CD8-positive, alpha-beta memory T cell (primary cell): Measurements from ENCODE around the gene KRT81. TPM values are rescaled to one million over a fixed set of nuclear protein-coding genes. Genes with fewer than 3 reads are reported as not detected.
"Not testable (repeated sequence)": the region's sequence is repeated elsewhere in the genome, so short reads cannot be mapped to it uniquely, and the experiment has no call there.

Source experiments
- CTCF ChIA-PET: fragments of 350-600 bp; sonication (Branson Sonifier 250); formaldehyde crosslinking; loops from one replicate; lab custom pipeline; 2021; ENCODE audit warnings: antibody characterized with exemption; lab: Charles Lee
- POLR2A ChIA-PET: fragments of 350-600 bp; sonication (Branson Sonifier 250); formaldehyde crosslinking; loops from one replicate; lab custom pipeline; 2021; ENCODE audit warnings: antibody characterized with exemption; lab: Charles Lee
- DNase-seq, 5 donors: peaks; one replicate each; pipeline versions ENCODE4 v3.0.0 to v3.0.0-alpha.2; 2020 to 2022; ENCODE audit warnings: mixed read lengths in 1 of 5
- H3K27ac ChIP-seq: one replicate; pipeline ENCODE4 v1.7.0; 2013; ENCODE audit warnings: low read depth, mild to moderate bottlenecking, low read length, moderate library complexity
- H3K27me3 ChIP-seq: 2 replicates; pipeline ENCODE4 v1.7.0; 2013; ENCODE audit warnings: low read length, mild to moderate bottlenecking; ENCODE audit not compliant: insufficient read depth, poor library complexity, severe bottlenecking
- H3K36me3 ChIP-seq: 2 replicates; pipeline ENCODE4 v1.7.0; 2013; ENCODE audit warnings: mild to moderate bottlenecking, low read length, moderate library complexity; ENCODE audit not compliant: insufficient read depth
- H3K4me1 ChIP-seq: 2 replicates; pipeline ENCODE4 v1.7.0; 2013; ENCODE audit warnings: mild to moderate bottlenecking, low read length, moderate library complexity; ENCODE audit not compliant: insufficient read depth
- H3K4me3 ChIP-seq: 2 replicates; pipeline ENCODE4 v1.7.0; 2013; ENCODE audit warnings: mild to moderate bottlenecking, low read length
- H3K9me3 ChIP-seq: 2 replicates; pipeline ENCODE4 v1.7.0; 2013; ENCODE audit warnings: mild to moderate bottlenecking, low read length
- H3K27ac Mint-ChIP-seq, 8 donors: one replicate each; pipeline ENCODE4 v1.8.0; 2020 to 2021; ENCODE audit warnings: mixed read lengths in 8 of 8, mild to moderate bottlenecking in 6 of 8, inconsistent platforms in 3 of 8, moderate library complexity in 3 of 8
- H3K27me3 Mint-ChIP-seq, 2 donors: one replicate each; pipeline ENCODE4 v1.8.0; 2020 to 2021; ENCODE audit warnings: mixed read lengths in 2 of 2, mild to moderate bottlenecking in 1 of 2, moderate library complexity in 1 of 2
- H3K36me3 Mint-ChIP-seq, 3 donors: one replicate each; pipeline ENCODE4 v1.8.0; 2020 to 2021; ENCODE audit warnings: mixed read lengths in 3 of 3, inconsistent platforms in 1 of 3, mild to moderate bottlenecking in 1 of 3
- H3K4me1 Mint-ChIP-seq, 3 donors: one replicate each; pipeline ENCODE4 v1.8.0; 2020 to 2021; ENCODE audit warnings: mixed read lengths in 3 of 3, inconsistent platforms in 1 of 3, mild to moderate bottlenecking in 1 of 3
- H3K4me3 Mint-ChIP-seq, 7 donors: one replicate each; pipeline ENCODE4 v1.8.0; 2020 to 2021; ENCODE audit warnings: mixed read lengths in 7 of 7, mild to moderate bottlenecking in 6 of 7, moderate library complexity in 4 of 7, inconsistent platforms in 2 of 7
- H3K9me3 Mint-ChIP-seq, 5 donors: one replicate each; pipeline ENCODE4 v1.8.0; 2020 to 2022; ENCODE audit warnings: mixed read lengths in 5 of 5, mild to moderate bottlenecking in 3 of 5, moderate library complexity in 2 of 5, inconsistent platforms in 1 of 5
- polyA plus RNA-seq: library from polyadenylated mRNA; unstranded; fragments of 300-500 nt; fragmentation: Illumina TruSeq; gene quantifications from one replicate; pipeline ENCODE4 v1.2.3, GENCODE V29; 2021
- total RNA-seq, 2 experiments: library from RNA; stranded (reverse); gene quantifications; one replicate each; pipeline ENCODE4 v1.2.3, GENCODE V29; 2021

The KRT81 gene
- total and polyA plus RNA-seq, 3 experiments from 2014 or later = not detected

DNA sequence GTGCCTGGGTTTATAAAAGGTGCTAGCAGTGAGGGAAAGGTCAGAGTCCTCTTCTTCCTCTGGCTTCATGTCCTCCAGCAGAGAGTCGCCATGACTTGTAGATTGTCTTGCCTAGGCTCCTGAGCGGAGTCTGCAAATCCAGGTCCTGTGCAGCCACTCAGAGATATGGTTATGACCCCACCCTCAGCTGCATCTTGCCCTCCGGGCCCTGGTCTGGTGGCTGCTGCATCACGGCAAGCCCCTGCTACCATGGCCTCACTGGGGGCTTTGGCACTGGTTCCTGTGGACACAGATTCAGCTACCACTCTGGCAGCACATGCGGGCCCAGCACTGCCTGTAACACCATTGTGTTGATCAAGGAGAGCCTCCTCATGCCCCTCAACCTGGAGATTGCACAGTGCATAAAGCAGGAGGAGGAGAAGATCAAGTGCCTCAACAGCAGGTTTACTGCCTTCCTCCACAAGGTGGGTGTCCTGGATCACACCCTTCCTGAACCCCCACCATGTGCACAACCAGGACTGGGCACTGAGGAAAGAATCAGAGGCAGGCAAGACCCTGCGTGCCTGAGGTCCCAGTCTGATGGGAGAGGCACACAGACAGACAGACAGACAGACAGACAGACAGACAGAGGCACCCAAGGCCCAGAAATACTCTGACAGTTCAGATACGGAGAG, 27.4 kb downstream of the KRT81 start:
- H3K9me3 ChIP-seq = no peaks in the 10 kb centered on the region
- H3K4me3 ChIP-seq = no peak overlapping the region
- Mint-ChIP-seq H3K27ac (no peak overlapping the region), H3K9me3 (no peaks in the 10 kb centered on the region), H3K27me3 (peaks cover 10 to 39% of the 10 kb centered on the region in 2 donors), H3K4me1 (peaks cover 2 to 14% (median 8%) of the 10 kb centered on the region in 3 donors), H3K36me3 (no peaks in the 10 kb centered on the region), H3K4me3 (no peak overlapping the region)
- POLR2A ChIA-PET = no interaction called here
- H3K36me3 ChIP-seq = no peaks in the 10 kb centered on the region
- no peak for DNase-seq
- H3K4me1 ChIP-seq = no peaks in the 10 kb centered on the region
- no peaks in the 10 kb centered on the region for H3K27me3 ChIP-seq
- CTCF ChIA-PET = interaction anchor here (0.8 to 1.8 kb wide), 3 partner anchors 15 to 614 kb away, joined by 3 to 7 read pairs (median 4); no protein-coding TSS in a partner anchor
- H3K27ac ChIP-seq = no peak overlapping the region

DNA sequence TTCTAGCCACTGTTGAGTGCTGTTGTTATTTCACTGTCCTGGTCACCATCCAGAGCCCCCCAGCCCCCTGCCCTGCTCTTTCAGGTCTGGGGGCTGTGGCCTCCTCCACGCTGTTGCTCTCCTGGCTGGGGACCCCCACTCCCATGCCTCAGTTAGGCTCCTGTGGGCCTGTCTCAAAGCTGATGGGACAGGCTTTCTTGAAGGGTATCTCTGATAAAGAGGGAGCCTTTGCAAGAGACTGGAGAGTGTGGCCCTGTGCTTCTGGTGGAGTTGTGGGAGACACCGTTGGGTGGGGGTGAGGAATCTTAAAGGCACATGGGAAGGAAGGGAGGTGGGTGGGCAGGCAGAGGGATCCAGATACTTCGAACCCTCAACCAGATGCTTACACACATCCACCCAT, 29.0 kb downstream of the KRT81 start:
- CTCF ChIA-PET = interaction anchor here (1.8 kb wide), 1 partner anchor 17 kb away, joined by 7 read pairs; no protein-coding TSS in a partner anchor
- DNase-seq = no peak

DNA sequence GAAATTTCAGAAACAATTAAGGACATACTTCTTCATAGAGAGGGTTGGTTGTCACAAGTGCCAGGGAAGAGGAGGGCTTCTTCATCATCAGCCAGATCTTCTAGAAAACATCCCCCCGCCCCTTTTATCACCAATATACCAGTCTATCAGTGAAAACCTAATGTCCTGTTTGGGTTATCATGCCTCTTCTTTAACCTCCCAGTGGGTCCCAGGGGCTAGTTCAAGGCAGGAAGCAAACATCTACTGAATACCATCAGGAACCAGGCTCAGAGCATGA, 30.2 kb downstream of the KRT81 start:
- Mint-ChIP-seq H3K9me3 (no peaks in the 10 kb centered on the region), H3K4me1 (peaks cover 2 to 14% (median 8%) of the 10 kb centered on the region in 3 donors), H3K36me3 (no peaks in the 10 kb centered on the region), H3K27me3 (peaks cover 19 to 51% of the 10 kb centered on the region in 2 donors), H3K27ac (no peak overlapping the region), H3K4me3 (no peak overlapping the region)
- Histone ChIP-seq H3K27me3 (no peaks in the 10 kb centered on the region), H3K4me3 (no peak overlapping the region), H3K27ac (no peak overlapping the region), H3K9me3 (no peaks in the 10 kb centered on the region), H3K4me1 (no peaks in the 10 kb centered on the region), H3K36me3 (no peaks in the 10 kb centered on the region)
- CTCF ChIA-PET = interaction anchor here (3.2 kb wide), 1 partner anchor 18 kb away, joined by 11 read pairs; no protein-coding TSS in a partner anchor
- no peak for DNase-seq
- POLR2A ChIA-PET = no interaction called here

More for the DNA sequence above, 29.0 kb downstream of the KRT81 start:
- POLR2A ChIA-PET = no interaction called here
- H3K4me3 ChIP-seq = no peak overlapping the region
- H3K4me1 Mint-ChIP-seq = peaks cover 2 to 14% (median 8%) of the 10 kb centered on the region in 3 donors
- H3K9me3 Mint-ChIP-seq = no peaks in the 10 kb centered on the region
- no peak overlapping the region for H3K27ac Mint-ChIP-seq
- H3K9me3 ChIP-seq = no peaks in the 10 kb centered on the region
- H3K4me3 Mint-ChIP-seq = no peak overlapping the region
- peaks cover 13 to 49% of the 10 kb centered on the region in 2 donors for H3K27me3 Mint-ChIP-seq
- no peaks in the 10 kb centered on the region for H3K4me1 ChIP-seq
- H3K36me3 ChIP-seq = no peaks in the 10 kb centered on the region
- H3K36me3 Mint-ChIP-seq = no peaks in the 10 kb centered on the region
- H3K27ac ChIP-seq = no peak overlapping the region
- no peaks in the 10 kb centered on the region for H3K27me3 ChIP-seq

DNA sequence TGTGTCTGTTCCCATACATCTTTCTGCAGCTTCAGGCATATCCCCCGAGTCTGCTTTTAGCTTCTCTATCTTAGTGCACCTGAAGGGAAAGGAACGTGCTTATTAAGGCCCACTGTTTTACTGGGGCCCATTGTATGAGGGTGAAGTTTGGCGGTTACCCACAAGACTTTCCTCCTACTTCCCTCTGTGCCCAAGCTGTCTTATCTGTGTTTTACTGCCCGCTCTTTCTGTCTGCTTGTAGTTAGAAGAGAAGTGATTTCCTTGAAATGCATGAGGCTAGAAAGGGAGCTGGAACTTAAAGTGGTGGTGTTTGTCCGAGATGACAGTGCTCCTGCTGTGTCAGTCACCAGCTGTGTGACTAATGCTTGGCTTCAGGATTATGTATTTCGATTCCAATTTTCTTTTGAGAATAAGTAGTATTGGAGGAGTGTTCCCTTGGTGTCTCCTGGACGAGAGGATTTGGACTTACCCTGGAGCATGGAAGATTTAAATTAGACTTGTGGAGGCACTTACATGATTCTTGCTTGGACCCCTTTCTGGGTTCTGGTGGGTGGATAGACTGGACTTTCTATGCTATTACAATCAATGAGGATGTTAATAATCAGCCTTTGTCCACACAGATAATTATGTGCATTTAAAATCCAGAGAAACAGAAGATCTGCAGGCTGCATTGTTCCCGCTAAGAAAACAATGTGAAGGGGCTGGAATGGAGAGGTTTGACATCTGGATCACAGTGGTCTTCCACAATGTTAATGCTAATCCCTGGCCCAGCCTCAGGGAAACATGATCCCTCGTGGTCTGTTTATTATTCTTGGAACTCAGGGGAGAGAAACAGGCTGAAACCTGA, 30.8 kb downstream of the KRT81 start:
- H3K27me3 Mint-ChIP-seq = peaks cover 23 to 56% of the 10 kb centered on the region in 2 donors
- H3K36me3 Mint-ChIP-seq = no peaks in the 10 kb centered on the region
- Histone ChIP-seq H3K4me3 (no peak overlapping the region), H3K9me3 (no peaks in the 10 kb centered on the region), H3K27me3 (no peaks in the 10 kb centered on the region), H3K36me3 (no peaks in the 10 kb centered on the region), H3K4me1 (no peaks in the 10 kb centered on the region), H3K27ac (no peak overlapping the region)
- POLR2A ChIA-PET = no interaction called here
- no peak overlapping the region for H3K4me3 Mint-ChIP-seq
- CTCF ChIA-PET = interaction anchor here (1.6 to 3.2 kb wide), 2 partner anchors 11 to 18 kb away, joined by 3 to 11 read pairs; no protein-coding TSS in a partner anchor
- no peak for DNase-seq
- H3K4me1 Mint-ChIP-seq = peaks cover 2 to 14% (median 8%) of the 10 kb centered on the region in 3 donors
- H3K27ac Mint-ChIP-seq = no peak overlapping the region
- no peaks in the 10 kb centered on the region for H3K9me3 Mint-ChIP-seq

DNA sequence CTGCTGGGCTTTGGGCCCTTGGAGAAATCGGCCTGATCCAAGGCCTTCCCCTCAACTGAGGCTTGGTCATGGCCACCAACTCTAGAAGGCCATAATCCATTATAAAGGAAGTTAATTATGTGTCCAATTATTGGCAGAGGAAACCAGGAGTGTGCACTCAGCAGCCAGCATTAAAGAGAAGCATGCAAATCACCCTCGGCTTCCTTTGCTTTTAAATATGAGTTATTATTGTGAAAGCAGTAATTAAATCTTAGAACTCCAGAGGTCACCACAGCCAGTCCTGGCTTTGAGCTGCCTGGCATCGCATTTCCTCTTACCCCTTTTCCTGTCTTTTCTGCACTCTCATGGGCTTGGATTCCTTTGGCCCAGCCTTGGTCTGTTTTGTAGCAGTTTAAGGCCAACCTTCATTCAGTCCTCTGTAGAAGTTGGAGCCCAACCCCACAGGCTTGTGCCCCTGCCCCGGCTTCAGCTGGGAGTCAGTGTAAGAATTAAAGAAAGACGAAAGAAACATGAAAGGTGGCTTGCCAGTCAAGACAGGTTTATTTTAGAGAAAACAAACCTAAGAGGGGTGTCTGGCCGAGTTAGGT, 31.6 kb downstream of the KRT81 start:
- Histone ChIP-seq H3K9me3 (no peaks in the 10 kb centered on the region), H3K27ac (no peak overlapping the region), H3K36me3 (no peaks in the 10 kb centered on the region), H3K4me3 (no peak overlapping the region), H3K27me3 (no peaks in the 10 kb centered on the region), H3K4me1 (no peaks in the 10 kb centered on the region)
- Mint-ChIP-seq H3K27me3 (peaks cover 29 to 65% of the 10 kb centered on the region in 2 donors), H3K36me3 (no peaks in the 10 kb centered on the region), H3K4me1 (peaks cover 2 to 14% (median 8%) of the 10 kb centered on the region in 3 donors), H3K27ac (peak overlapping the region in 1 of 8 donors; percentile 57), H3K4me3 (no peak overlapping the region), H3K9me3 (no peaks in the 10 kb centered on the region)
- DNase-seq = no peak
- ChIA-PET CTCF (interaction anchor here (1.6 to 3.2 kb wide), 2 partner anchors 12 to 19 kb away, joined by 3 to 11 read pairs; no protein-coding TSS in a partner anchor), POLR2A (no interaction called here)

DNA sequence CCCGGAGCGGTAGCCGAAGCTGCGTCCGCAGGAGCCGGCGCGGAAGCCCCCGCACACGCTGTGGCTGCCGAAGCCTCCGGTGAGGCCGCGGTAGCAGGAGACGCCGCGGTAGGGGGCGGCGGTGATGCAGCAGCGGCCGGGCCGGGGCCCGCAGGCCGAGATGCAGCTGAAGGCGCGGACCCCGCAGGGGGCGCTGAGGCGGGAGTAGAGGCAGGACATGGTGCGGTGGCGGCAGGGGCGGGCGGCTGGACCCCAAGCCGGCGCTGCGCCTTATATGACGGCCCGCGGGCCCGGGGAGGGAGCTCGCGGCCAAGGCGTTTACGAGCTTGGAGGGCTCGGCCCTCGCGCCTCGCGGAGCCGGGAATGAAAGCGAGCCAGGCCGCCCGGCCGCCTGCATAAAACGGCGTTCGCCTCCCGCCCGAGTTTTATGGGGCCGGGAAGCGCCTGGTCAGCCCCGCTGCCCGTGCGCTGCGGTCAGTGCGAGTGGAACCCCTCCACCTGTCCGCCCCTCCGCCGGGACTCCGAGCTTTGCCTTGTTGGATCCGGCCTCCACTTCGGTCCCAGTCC, 32.9 kb downstream of the KRT81 start:
- Mint-ChIP-seq H3K9me3 (no peaks in the 10 kb centered on the region), H3K36me3 (no peaks in the 10 kb centered on the region), H3K4me1 (peaks cover 2 to 14% (median 8%) of the 10 kb centered on the region in 3 donors), H3K4me3 (no peak overlapping the region), H3K27ac (no peak overlapping the region), H3K27me3 (peaks cover 35 to 68% of the 10 kb centered on the region in 2 donors)
- ChIA-PET POLR2A (no interaction called here), CTCF (interaction anchor here (3.2 kb wide), 1 partner anchor 21 kb away, joined by 11 read pairs; no protein-coding TSS in a partner anchor)
- no peaks in the 10 kb centered on the region for H3K36me3 ChIP-seq
- no peaks in the 10 kb centered on the region for H3K27me3 ChIP-seq
- no peak overlapping the region for H3K27ac ChIP-seq
- no peaks in the 10 kb centered on the region for H3K4me1 ChIP-seq
- H3K4me3 ChIP-seq = no peak overlapping the region
- DNase-seq = no peak
- H3K9me3 ChIP-seq = no peaks in the 10 kb centered on the region

DNA sequence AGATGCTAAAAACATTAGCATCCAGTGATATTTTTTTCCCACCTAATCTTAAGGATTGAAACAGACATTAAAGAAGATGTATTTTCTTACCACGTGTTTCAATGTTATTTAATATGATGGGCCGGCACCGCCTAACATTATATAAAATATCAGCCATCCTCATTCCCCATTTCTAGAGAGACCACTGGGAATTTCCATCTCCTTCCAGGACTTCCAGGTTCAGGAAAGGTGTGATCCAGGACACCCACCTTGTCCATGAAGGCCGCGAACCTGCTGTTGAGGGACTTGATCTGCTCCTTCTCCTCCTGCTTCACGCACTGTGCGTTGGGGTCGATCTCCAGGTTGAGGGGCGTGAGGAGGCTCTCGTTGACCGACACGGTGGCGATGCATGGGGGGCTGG, 33.4 kb downstream of the KRT81 start:
- CTCF ChIA-PET = interaction anchor here (3.2 kb wide), 1 partner anchor 21 kb away, joined by 11 read pairs; no protein-coding TSS in a partner anchor
- H3K27ac Mint-ChIP-seq, H3K9me3 Mint-ChIP-seq, H3K4me3 Mint-ChIP-seq, POLR2A ChIA-PET, H3K9me3 ChIP-seq, H3K27ac ChIP-seq, H3K27me3 ChIP-seq, H3K4me1 ChIP-seq, H3K36me3 Mint-ChIP-seq, H3K36me3 ChIP-seq, H3K4me3 ChIP-seq, DNase-seq: not testable (repeated sequence)
- Mint-ChIP-seq H3K27me3 (peaks cover 35 to 68% of the 10 kb centered on the region in 2 donors), H3K4me1 (peaks cover 2 to 14% (median 8%) of the 10 kb centered on the region in 3 donors)
